IPS-18a (cell line): ENCODE results near the gene SPOCK2.
"Not testable (repeated sequence)": the region's sequence is repeated elsewhere in the genome, so short reads cannot be mapped to it uniquely, and the experiment has no call there.

Source experiments
- H3K27ac ChIP-seq: one replicate; pipeline ENCODE4 v1.5.1; 2013; ENCODE audit warnings: low read length
- H3K27me3 ChIP-seq: one replicate; pipeline ENCODE4 v1.6.1; 2013; ENCODE audit warnings: mild to moderate bottlenecking, low read length; ENCODE audit not compliant: control insufficient read depth, insufficient read depth
- H3K36me3 ChIP-seq: one replicate; pipeline ENCODE4 v1.6.1; 2013; ENCODE audit warnings: low read depth, low read length; ENCODE audit not compliant: control insufficient read depth
- H3K4me1 ChIP-seq: one replicate; pipeline ENCODE4 v1.6.1; 2013; ENCODE audit warnings: low read depth, low read length; ENCODE audit not compliant: control insufficient read depth
- H3K4me3 ChIP-seq: one replicate; pipeline ENCODE4 v1.5.1; 2013; ENCODE audit warnings: low read length
- H3K9ac ChIP-seq: one replicate; pipeline ENCODE4 v1.6.1; 2013; ENCODE audit warnings: mild to moderate bottlenecking, low read length, moderate library complexity
- H3K9me3 ChIP-seq: one replicate; pipeline ENCODE4 v1.6.1; 2013; ENCODE audit warnings: low read depth, low read length; ENCODE audit not compliant: control insufficient read depth

SPOCK2 gene

DNA sequence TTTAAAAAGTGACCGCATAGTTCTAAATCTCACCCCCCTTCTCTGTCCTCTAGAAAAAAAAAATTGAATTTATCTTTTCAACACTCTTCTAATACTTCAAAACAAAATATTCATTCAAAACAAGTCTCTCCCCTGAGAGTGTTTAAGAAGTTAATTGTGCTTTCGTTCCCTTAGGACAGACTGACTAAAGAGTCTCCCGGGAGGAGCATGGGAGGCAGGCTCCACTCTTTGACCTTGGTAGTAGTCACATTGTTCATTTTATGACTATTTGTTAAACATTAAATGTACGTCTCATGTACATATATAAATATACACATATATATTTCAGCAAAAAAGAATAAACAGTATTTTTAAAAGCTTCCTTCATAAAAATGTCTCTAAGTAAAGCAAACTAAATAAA lies 35.3 kb upstream of the SPOCK2 start:
- Histone ChIP-seq H3K27ac (no peak overlapping the region), H3K36me3 (no peaks in the 10 kb centered on the region), H3K4me1 (no peaks in the 10 kb centered on the region), H3K9me3 (no peaks in the 10 kb centered on the region), H3K9ac (no peak overlapping the region), H3K27me3 (no peaks in the 10 kb centered on the region), H3K4me3 (no peak overlapping the region)

DNA sequence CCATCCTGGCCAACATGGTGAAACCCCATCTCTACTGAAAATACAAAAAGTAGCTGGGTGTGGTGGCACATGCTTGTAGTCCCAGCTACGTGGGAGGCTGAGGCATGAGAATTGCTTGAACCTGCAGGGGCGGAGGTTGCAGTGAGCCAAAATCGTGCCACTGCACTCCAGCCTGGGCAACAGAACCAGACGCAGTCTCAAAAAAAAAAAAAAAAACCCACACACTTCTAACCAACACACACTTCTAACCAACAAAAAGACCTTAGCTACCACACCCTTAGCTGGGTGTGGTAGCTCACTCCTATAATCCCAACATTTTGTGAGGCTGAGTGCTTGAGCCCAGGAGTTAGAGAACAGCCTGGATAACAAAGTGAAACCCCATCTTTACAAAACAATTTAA lies 33.9 kb upstream of the SPOCK2 start:
- Histone ChIP-seq H3K4me1 (no peaks in the 10 kb centered on the region), H3K9me3 (no peaks in the 10 kb centered on the region), H3K27ac (no peak overlapping the region), H3K4me3 (no peak overlapping the region), H3K36me3 (no peaks in the 10 kb centered on the region), H3K27me3 (no peaks in the 10 kb centered on the region), H3K9ac (no peak overlapping the region)

- Histone ChIP-seq H3K27me3 (no peaks in the 10 kb centered on the region), H3K27ac (no peak overlapping the region)
These were observed 33.0 kb upstream of the SPOCK2 start for GRCh38 chr10:72121389-72121788.

DNA sequence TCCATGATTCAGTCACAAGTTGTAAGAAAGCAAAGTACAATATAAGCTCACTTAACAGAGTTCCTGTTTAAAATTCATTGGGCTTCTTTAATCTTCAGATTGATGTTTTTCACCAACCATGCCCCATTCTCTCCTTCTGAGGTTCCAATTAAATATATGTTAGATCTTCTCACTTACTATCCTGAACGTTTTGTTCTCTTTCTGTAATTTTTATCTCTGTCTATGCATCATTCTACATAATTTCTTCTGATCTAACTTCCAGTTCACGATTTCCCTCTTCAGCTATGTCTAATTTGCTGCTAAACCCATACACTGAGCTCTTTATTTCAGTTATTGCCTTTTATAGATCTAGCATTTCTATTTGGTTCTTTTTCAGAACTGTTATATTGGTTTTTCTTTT lies 28.0 kb upstream of the SPOCK2 start:
- H3K9ac ChIP-seq, result no peak overlapping the region
- H3K4me3 ChIP-seq, result no peak overlapping the region
- H3K9me3 ChIP-seq, result no peaks in the 10 kb centered on the region
- H3K36me3 ChIP-seq, result no peaks in the 10 kb centered on the region
- no peaks in the 10 kb centered on the region for H3K4me1 ChIP-seq
- no peak overlapping the region for H3K27ac ChIP-seq
- no peaks in the 10 kb centered on the region for H3K27me3 ChIP-seq

More at GRCh38 chr10:72121389-72121788, 33.0 kb upstream of the SPOCK2 start:
- Histone ChIP-seq H3K36me3 (no peaks in the 10 kb centered on the region), H3K9me3 (no peaks in the 10 kb centered on the region), H3K4me3 (no peak overlapping the region), H3K9ac (no peak overlapping the region), H3K4me1 (no peaks in the 10 kb centered on the region)

DNA sequence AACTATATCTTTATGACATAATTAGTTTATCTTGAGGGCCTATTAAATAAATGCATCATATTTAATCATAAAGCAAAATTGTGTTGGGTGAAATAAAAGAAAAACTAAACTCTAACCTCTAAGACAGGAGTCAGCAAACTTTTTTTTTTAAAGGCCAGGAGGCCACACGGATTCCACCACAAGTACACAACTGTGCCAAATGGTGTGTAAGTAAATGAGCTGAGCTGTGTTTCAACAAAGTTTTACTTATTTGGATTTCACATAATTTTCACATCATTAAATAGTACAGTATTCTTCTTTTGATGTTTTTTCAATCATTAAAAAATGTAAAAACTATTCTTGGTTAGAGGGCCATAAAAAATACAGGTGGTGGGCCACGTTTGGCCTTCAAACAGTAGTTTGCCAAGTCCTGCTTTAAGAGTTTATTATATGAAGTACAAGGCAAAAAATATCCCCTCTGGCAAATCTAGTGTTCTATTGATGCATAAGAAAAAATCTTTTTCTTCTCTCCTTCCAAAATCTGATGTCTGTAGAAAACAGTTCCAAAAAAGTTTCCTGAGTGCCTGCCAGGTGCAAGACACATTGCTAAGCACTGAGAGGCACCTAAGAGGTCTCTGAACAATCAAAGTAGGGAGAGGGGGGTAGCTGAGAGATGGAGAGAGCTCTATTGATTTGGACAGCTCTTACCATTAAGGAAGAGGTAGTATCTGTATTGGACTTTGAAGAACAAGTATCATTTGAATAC lies 26.5 kb upstream of the SPOCK2 start:
- H3K9me3 ChIP-seq, result no peaks in the 10 kb centered on the region
- H3K36me3 ChIP-seq, result no peaks in the 10 kb centered on the region
- H3K27me3 ChIP-seq, result no peaks in the 10 kb centered on the region
- H3K4me1 ChIP-seq, result no peaks in the 10 kb centered on the region
- no peak overlapping the region for H3K9ac ChIP-seq
- no peak overlapping the region for H3K4me3 ChIP-seq
- no peak overlapping the region for H3K27ac ChIP-seq

DNA sequence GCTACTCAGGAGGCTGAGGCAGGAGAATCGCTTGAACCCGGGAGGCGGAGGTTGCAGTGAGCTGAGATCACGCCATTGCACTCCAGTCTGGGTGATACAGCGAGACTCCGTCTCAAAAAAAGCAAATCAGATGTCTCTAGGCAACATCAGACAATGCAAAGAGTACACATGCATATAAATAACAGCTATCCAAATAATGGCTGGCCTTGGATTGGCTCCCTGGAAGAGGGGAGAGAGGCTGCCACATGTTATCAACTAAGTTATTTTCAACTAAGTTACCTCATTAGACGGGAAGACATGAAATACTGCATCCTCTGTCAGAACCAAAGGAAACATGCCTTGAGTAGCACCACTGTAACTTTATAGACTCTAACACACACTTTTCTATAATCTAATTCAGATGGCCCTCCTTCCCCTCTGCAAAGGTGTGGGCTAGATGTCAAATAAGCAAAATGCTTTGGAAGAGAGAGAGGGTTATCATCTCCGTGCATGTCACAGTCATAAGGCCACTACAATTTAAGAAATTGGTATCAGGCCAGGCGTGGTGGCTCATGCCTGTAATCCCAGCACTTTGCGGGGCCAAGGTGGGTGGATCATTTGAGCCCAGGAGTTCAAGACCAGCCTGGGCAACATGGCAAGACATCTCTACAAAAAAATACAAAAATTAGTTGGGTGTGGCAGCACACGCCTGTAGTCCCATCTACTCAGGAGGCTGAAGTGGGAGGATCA lies 22.5 kb upstream of the SPOCK2 start:
- H3K4me1 ChIP-seq, result no peaks in the 10 kb centered on the region
- H3K36me3 ChIP-seq, result no peaks in the 10 kb centered on the region
- H3K9me3 ChIP-seq, result no peaks in the 10 kb centered on the region
- no peak overlapping the region for H3K4me3 ChIP-seq
- H3K27me3 ChIP-seq, result no peaks in the 10 kb centered on the region
- H3K27ac ChIP-seq, result no peak overlapping the region
- H3K9ac ChIP-seq, result no peak overlapping the region

DNA sequence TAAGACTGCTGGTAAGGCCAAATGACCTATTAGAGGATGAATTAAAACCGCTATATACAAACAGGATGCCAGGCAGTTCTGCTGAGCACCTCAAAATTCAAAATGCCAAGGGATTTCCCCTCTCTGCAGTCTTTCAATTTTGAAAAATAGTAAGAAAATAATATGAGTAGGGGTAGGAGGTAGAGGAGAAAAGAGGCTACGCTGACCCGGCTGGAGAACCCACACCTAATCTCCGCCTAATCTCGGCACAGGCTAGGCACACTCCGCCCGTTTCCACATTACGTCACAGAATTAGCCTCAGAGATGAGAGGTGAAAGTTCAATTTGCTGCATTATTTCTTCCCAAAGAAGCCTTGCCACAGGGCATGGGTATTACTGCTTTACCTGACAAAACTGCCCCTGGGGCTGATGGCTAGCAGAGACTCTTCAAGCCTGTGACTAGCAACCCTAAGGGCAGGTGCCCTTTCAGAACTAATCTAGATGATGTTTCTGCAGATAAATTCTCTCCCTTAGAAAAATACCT lies 21.3 kb upstream of the SPOCK2 start:
- no peaks in the 10 kb centered on the region for H3K27me3 ChIP-seq
- no peak overlapping the region for H3K27ac ChIP-seq
- no peaks in the 10 kb centered on the region for H3K9me3 ChIP-seq
- H3K9ac ChIP-seq, result no peak overlapping the region
- H3K36me3 ChIP-seq, result no peaks in the 10 kb centered on the region
- no peaks in the 10 kb centered on the region for H3K4me1 ChIP-seq
- no peak overlapping the region for H3K4me3 ChIP-seq

- Histone ChIP-seq H3K9me3 (no peaks in the 10 kb centered on the region), H3K27me3 (no peaks in the 10 kb centered on the region), H3K4me1 (no peaks in the 10 kb centered on the region), H3K9ac (no peak overlapping the region), H3K27ac (no peak overlapping the region), H3K36me3 (no peaks in the 10 kb centered on the region), H3K4me3 (no peak overlapping the region)
These were observed 20.7 kb upstream of the SPOCK2 start for GRCh38 chr10:72108830-72109635.

- H3K27ac ChIP-seq, H3K9me3 ChIP-seq, H3K4me1 ChIP-seq, H3K9ac ChIP-seq, H3K27me3 ChIP-seq, H3K4me3 ChIP-seq, H3K36me3 ChIP-seq: not testable (repeated sequence)
These were observed 19.6 kb upstream of the SPOCK2 start for GRCh38 chr10:72108004-72108370.

DNA sequence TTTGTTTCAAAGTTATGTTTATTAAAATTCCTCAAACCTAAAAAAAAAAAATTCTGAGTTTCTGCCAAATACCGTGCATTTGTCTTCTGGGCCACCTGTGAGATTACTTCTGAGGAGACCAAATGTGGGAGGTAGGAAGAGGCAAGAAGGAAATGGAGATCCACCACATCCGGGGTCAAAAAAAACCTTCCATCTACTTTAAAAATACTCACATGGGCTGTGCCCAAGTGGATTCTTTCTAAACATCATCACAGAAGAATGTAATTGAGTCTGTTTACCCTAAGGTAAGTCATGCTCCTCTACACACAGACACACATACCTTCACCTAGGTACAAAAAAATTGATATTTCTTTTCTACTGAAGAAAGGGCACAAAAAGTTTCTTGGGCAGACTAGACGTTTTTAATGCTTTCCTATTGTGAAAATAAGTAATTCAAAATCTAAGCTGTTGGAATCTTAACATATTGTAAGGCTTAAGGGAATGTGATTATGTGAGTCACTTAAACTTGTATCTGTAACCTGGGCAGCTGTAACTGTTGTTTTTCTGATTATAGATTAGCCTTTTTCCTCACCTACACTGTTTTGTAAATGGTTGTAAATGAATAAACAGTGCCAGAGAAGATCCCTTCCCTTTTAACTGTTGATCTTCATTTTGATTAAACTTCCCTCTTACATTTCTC lies 19.1 kb upstream of the SPOCK2 start:
- Histone ChIP-seq H3K36me3 (no peaks in the 10 kb centered on the region), H3K9ac (no peak overlapping the region), H3K9me3 (no peaks in the 10 kb centered on the region), H3K27ac (no peak overlapping the region), H3K4me3 (no peak overlapping the region), H3K4me1 (no peaks in the 10 kb centered on the region), H3K27me3 (no peaks in the 10 kb centered on the region)

GRCh38 chr10:72106896-72107295 lies 18.5 kb upstream of the SPOCK2 start:
- Histone ChIP-seq H3K27ac (no peak overlapping the region), H3K9ac (no peak overlapping the region), H3K9me3 (no peaks in the 10 kb centered on the region), H3K36me3 (no peaks in the 10 kb centered on the region), H3K27me3 (no peaks in the 10 kb centered on the region), H3K4me1 (no peaks in the 10 kb centered on the region), H3K4me3 (no peak overlapping the region)
